NCI-H1092 treated with DMSO at 0.1 percent for 48 hours (cell line): ENCODE measurements around the gene ETAA1.

ENCODE experiments used
- DNase-seq: peaks from one replicate; lab custom pipeline; 2025; lab: John Stamatoyannopoulos, UW

Gene ETAA1

DNA sequence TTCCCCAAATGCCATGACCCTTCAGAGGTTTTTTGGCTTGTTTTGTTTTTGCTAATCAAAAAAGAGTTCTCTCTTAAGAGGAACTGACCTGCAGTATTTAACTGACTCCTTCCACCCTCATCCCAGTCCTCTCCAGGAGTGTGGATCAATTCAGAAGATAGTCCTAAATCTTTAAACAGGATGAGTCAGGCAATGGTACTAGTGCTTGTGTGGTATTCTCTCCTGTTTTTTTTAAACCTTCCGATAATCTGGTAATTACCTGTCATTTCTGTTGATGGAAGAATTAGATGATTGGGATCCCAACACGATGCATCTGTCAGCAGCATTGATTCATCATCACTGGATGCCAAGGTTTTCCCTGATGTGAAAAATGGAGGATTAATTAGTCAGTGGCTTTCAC lies 41.2 kb downstream of the ETAA1 start:
- DNase-seq, result no peak

DNA sequence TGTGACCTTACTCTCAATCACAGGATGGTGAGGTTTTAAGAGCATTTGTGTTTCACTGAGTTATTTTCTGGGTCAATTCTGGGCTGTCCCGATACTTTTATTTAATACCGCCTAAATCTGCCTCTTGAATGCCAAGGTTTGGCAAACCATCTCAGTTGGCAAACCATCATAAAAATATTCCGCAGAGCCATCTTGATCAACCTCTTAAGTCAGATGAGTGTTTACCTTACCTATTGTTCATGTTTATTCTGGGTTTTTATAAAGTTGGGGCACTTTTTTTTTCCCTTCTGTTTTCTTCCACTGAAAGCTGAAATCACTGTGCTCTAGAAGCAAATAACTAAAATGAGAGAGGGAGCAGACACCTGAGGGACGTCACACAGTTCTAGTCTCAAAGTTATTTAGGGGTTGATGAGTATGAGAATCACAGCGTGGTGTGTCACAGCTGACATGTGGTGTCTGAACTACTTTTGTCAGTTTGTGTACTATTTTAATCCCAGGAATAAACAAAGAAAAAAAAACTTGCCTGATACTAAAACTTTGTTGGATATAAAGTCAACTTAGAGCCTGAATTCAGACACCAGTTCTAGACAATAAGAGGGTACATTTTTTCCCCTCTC lies 48.6 kb downstream of the ETAA1 start:
- peak; percentile 18 for DNase-seq

DNA sequence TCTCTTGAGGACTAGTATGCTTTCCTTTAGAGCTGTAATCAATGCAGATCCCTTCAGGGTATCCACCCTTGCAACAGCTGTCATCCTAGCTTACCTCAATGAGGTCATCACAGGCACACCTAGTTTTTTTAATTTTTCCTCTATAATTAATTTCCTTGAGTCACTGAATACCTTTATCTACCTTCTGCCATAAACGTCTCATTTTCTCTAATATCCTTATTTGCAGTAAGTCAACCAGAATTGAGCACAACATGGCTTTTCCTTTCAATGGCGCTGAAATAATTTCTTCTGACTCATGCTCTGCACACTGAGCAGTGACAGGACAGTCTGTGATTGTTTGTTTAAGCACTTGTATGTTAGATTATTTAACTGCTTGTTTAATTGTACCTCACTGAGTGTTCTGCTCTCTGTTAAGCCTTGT lies 49.4 kb downstream of the ETAA1 start:
- DNase-seq, result peak; percentile 22

DNA sequence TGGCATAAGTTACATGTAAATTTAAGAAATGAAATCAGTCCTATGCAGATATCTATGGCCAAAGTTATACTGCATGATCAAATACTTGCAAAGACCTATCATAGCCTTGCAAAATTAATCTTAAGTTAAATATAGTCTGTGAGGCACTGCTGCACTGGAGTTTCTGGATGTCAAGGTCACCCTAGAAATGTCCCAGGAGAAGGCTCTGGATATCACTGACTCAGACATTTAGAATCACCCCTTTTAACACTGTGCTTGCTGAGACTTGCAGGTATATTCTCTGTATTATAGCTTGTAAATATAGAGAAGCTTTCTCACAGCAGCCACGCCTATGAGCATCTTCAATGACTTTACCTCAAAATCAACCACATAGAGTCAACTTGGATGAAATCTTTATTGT lies 51.5 kb downstream of the ETAA1 start:
- no peak for DNase-seq

DNA sequence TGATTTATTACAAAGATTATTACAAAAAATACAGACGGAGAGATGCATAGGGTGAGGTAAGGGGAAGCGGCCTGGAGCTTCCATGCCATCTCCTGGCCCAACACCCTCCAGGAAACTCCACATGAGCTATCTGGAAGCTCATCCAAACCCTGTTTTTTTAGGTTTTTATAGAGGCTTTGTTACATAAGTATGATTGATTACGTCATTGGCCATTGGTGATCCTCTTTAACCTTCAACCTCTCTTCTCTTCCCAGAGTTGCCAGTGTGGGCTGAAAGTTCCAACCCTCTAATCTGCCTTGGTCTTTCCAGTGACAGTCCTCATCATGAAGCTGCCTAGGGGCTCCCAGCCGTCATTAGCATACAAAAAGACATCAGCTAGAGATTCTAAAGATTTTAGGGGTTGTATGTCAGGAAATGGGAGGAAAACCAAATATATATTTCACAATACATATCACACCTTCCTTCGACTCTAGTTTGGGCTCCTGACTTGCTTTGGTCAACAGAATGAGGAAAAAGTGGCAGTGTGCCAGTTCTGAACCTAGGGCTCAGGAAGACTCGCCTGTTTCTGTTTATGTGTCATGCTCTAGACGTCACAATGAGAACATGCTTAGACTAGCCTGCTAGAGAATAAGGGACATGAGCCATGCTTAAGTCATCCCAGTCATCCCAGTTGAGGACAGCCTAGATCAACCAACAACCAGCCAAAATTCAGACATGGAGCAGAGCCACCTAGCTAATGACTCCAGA lies 54.1 kb downstream of the ETAA1 start:
- no peak for DNase-seq

DNA sequence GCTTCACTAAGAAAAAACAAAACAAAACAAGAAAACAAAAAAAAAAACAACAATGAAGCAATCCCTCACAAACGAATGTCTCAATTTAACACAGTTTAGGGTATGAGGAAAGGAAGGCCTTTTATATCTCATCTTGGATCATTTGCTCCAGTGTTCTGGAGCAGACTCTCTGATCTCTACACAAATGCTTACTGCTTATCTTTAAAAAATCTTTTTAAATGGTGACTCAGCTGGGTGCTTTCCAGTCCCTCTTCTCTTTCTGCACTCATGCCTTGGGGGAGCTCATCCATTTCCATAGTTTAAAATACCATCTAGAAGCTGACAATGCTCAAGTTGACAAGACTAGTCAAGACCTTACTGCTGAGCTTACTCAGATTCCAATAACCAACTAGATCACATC lies 56.2 kb downstream of the ETAA1 start:
- DNase-seq, result no peak

DNA sequence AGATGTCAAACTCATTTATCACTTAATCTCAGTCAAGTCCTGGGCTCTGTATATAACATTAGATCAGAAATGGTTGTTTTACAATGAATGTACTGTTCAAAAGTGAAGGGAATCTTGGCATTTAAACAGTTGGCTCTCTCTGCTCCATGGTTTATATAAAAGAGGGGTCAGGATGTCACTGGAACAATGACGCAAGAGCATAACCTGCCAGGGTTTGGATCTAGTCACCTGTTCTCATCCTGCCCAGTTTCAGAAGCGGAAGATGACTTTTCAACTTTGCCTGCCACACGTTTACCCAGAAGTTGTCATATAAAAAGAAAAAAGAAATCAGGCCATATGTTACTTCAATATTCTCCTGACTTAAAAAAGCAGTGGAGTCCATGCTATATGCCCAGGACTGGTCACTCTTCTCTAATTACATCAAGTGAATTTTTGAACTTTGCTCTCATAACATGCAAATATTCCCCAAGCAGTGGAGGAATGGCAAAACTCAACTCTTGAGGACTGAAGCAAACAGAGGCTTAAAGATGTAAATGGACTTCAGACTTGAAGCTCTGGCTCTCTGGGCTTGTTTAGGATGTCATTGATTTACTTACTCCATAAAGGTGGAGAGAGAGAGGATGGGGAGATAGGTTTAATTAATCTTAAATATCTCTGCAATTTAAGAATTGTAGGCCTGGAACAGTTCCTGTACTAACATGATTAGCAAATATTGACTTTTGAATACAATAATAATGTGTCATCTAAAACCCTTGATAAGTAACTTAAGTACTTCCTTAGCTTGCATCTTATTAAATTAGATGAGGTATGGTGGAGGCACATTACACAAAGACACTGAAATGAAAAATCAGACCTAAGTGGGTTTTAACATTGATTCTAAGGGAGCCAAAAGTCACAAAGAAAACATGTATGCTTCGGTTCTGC lies 58.3 kb downstream of the ETAA1 start:
- no peak for DNase-seq

DNA sequence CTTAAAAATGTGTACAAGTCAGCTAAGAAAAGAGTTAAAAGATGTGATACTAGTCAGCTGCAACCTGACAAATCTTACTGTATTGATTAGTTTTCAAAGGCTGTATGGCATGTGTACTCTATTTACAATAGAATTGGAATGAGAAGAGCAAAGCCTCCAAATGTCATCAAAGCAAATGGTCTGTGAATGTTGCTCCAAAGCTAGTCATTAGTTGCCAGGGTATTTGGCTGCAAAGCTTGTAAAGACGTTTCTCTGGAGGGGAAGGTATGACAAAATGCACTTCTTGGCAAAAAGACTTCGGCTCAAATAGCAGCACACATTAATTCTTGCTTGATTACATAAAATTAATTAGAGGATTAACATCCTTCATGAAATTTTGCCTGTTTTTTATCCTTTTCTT lies 59.3 kb downstream of the ETAA1 start:
- no peak for DNase-seq

DNA sequence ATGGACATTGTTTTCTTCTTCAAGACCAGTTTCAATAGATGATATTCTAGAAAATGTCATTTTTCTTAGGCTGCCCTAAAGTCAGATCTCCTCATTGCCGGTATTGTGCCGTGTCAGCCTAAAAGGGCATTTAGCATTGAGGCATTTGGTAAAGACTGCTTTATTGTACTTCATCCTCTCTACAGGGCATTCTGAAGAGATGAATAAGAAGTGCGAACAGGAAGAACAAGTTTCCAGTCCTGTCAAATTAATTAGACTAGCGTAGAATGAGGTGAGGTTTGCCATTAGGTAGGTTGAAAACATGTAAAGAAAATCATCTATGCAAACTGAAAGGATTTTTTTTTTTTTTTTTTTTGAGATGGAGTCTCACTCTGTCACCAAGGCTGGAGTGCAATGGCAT lies 60.6 kb downstream of the ETAA1 start:
- no peak for DNase-seq

DNA sequence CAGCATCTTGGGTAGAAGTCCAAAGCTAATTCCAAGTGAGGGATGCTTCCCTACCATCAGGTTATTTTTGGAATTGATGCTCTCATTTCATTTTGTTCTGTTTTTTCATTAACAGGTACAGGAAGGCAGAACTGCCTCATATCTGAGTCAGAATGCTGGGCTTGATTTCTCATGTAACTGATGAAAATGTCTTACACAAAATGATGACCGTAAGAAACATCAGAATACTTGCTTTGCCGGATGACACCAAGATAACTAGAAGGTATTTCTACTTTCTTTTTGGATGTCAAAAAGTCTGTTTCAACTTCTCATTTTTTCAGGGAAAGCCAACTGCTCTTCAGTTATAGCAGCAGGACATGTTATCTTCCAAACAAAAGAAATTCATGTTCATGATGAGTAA lies 62.6 kb downstream of the ETAA1 start:
- DNase-seq, result no peak
